ENCODE measurements around the gene MAL. TPM values are rescaled to one million over a fixed set of nuclear protein-coding genes. Genes with fewer than 3 reads are reported as not detected.

Gene MAL
- polyA plus RNA-seq, 1 donor from 2014 or later: not detected

DNA sequence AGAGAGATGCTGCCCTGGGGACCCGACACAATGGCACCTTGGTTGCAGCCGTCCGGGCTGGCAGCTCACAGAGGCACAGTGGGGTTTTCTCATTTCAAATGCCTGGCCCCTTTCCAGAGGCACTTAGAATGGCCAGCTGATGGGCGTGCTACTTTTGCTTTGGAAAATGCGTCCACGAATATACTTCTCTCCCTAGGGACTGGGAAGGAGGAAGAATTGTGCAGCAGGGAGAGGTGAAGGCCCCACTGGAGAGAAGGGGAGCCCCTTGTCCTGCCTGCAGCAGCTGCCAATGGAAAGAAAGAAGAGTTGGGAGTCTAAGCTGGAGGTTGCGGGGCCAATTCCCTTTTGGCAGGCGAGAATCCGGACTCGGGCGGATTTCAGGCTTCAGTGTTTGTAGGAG is 1.1 kb upstream of the MAL start:
- Histone ChIP-seq H4K20me1 (ENCODE audit: insufficient read depth) (no peaks in the 10 kb centered on the region), H2AFZ (ENCODE audit: low read depth, low read length) (no peak overlapping the region), H3K9me3 (ENCODE audit: low read length) (peaks cover 8% of the 10 kb centered on the region), H3K79me2 (replicated peaks; ENCODE audit: insufficient read depth, low read length) (no peaks in the 10 kb centered on the region), H3K36me3 (ENCODE audit: insufficient read depth, low read length) (no peaks in the 10 kb centered on the region), H3K27ac (ENCODE audit: low read length) (no peak overlapping the region), H3K9me2 (ENCODE audit: insufficient read depth, low read length) (no peaks in the 10 kb centered on the region), H3K27me3 (ENCODE audit: insufficient read depth, low read depth, low read length) (no peaks in the 10 kb centered on the region), H3K9ac (ENCODE audit: low read length) (no peak overlapping the region), H3K4me2 (ENCODE audit: low read length) (no peak overlapping the region), H3K4me3 (ENCODE audit: low read length) (no peak overlapping the region), H3F3A (ENCODE audit: insufficient read depth, low read length, poor library complexity, severe bottlenecking) (no peaks in the 10 kb centered on the region)
- TF ChIP-seq POLR2AphosphoS5 (IDR thresholded peaks at IDR 0.05) (no peak), EP300 (conservative IDR thresholded peaks at IDR 0.05; ENCODE audit: poor library complexity, severe bottlenecking) (no peak), RAD21 (conservative IDR thresholded peaks at IDR 0.05) (no peak), SMC3 (conservative IDR thresholded peaks at IDR 0.05; ENCODE audit: poor library complexity) (no peak), MXI1 (conservative IDR thresholded peaks at IDR 0.05; ENCODE audit: poor library complexity, severe bottlenecking) (no peak), EZH2 (IDR thresholded peaks at IDR 0.05; ENCODE audit: borderline replicate concordance, insufficient read depth, low read length, poor library complexity, severe bottlenecking) (no peak), TAF1 (IDR thresholded peaks at IDR 0.05; ENCODE audit: low read depth) (no peak)
- TF ChIP-seq, protein P1, sequence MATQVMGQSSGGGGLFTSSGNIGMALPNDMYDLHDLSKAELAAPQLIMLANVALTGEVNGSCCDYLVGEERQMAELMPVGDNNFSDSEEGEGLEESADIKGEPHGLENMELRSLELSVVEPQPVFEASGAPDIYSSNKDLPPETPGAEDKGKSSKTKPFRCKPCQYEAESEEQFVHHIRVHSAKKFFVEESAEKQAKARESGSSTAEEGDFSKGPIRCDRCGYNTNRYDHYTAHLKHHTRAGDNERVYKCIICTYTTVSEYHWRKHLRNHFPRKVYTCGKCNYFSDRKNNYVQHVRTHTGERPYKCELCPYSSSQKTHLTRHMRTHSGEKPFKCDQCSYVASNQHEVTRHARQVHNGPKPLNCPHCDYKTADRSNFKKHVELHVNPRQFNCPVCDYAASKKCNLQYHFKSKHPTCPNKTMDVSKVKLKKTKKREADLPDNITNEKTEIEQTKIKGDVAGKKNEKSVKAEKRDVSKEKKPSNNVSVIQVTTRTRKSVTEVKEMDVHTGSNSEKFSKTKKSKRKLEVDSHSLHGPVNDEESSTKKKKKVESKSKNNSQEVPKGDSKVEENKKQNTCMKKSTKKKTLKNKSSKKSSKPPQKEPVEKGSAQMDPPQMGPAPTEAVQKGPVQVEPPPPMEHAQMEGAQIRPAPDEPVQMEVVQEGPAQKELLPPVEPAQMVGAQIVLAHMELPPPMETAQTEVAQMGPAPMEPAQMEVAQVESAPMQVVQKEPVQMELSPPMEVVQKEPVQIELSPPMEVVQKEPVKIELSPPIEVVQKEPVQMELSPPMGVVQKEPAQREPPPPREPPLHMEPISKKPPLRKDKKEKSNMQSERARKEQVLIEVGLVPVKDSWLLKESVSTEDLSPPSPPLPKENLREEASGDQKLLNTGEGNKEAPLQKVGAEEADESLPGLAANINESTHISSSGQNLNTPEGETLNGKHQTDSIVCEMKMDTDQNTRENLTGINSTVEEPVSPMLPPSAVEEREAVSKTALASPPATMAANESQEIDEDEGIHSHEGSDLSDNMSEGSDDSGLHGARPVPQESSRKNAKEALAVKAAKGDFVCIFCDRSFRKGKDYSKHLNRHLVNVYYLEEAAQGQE (IDR thresholded peaks at IDR 0.05; ENCODE audit: borderline replicate concordance): no peak
- TF ChIP-seq, protein P2, sequence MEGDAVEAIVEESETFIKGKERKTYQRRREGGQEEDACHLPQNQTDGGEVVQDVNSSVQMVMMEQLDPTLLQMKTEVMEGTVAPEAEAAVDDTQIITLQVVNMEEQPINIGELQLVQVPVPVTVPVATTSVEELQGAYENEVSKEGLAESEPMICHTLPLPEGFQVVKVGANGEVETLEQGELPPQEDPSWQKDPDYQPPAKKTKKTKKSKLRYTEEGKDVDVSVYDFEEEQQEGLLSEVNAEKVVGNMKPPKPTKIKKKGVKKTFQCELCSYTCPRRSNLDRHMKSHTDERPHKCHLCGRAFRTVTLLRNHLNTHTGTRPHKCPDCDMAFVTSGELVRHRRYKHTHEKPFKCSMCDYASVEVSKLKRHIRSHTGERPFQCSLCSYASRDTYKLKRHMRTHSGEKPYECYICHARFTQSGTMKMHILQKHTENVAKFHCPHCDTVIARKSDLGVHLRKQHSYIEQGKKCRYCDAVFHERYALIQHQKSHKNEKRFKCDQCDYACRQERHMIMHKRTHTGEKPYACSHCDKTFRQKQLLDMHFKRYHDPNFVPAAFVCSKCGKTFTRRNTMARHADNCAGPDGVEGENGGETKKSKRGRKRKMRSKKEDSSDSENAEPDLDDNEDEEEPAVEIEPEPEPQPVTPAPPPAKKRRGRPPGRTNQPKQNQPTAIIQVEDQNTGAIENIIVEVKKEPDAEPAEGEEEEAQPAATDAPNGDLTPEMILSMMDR (IDR thresholded peaks at IDR 0.05; ENCODE audit: poor library complexity, severe bottlenecking): no peak

DNA sequence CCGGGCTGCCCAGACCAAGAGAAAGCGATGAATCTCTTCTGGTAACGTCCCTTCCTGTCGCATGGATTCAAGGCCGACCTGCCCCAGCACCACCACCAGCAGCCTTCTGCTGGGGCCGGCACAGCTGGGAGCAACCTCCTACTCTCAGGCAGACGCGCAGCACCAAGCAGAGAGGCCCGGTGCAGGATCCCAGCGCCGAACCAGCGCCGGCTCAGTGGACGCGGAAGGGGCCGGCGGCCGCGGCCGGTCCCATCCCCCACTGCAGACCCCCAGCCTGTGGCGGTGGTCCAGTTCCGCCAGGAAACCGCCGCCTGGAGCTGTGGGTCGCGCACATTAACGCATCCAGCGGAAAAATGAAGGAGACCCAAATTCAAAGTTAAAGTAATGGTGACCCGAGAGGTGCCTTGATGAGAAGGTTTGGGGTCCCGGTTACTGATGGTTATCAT is 525 bp upstream of the MAL start:
- no peaks in the 10 kb centered on the region for H3K79me2 ChIP-seq (replicated peaks; ENCODE audit: insufficient read depth, low read length)
- H3K9me2 ChIP-seq (ENCODE audit: insufficient read depth, low read length): no peaks in the 10 kb centered on the region
- no peak overlapping the region for H3K4me3 ChIP-seq (ENCODE audit: low read length)
- no peaks in the 10 kb centered on the region for H3F3A ChIP-seq (ENCODE audit: insufficient read depth, low read length, poor library complexity, severe bottlenecking)
- no peak for TF ChIP-seq TAF1 (IDR thresholded peaks at IDR 0.05; ENCODE audit: low read depth)
- TF ChIP-seq, protein P1 (IDR thresholded peaks at IDR 0.05; ENCODE audit: borderline replicate concordance): no peak
- TF ChIP-seq, protein P2 (IDR thresholded peaks at IDR 0.05; ENCODE audit: poor library complexity, severe bottlenecking): no peak
- no peak overlapping the region for H2AFZ ChIP-seq (ENCODE audit: low read depth, low read length)
- no peak overlapping the region for H3K9ac ChIP-seq (ENCODE audit: low read length)
- no peak overlapping the region for H3K4me2 ChIP-seq (ENCODE audit: low read length)
- H3K27ac ChIP-seq (ENCODE audit: low read length): no peak overlapping the region
- H3K36me3 ChIP-seq (ENCODE audit: insufficient read depth, low read length): no peaks in the 10 kb centered on the region
- no peaks in the 10 kb centered on the region for H3K27me3 ChIP-seq (ENCODE audit: insufficient read depth, low read depth, low read length)
- peaks cover 8% of the 10 kb centered on the region for H3K9me3 ChIP-seq (ENCODE audit: low read length)
- no peaks in the 10 kb centered on the region for H4K20me1 ChIP-seq (ENCODE audit: insufficient read depth)

Measured in neural cell (in vitro differentiated cells).